CD8-positive, alpha-beta memory T cell (primary cell): ENCODE data around the gene SLC25A18. TPM values are rescaled to one million over a fixed set of nuclear protein-coding genes. Genes with fewer than 3 reads are reported as not detected.
A peak's percentile ranks its signal among the peaks of the same experiment; 100 is the strongest.
"Not testable (repeated sequence)": the region's sequence is repeated elsewhere in the genome, so short reads cannot be mapped to it uniquely, and the experiment has no call there.

Source experiments
- CTCF ChIA-PET: fragments of 350-600 bp; sonication (Branson Sonifier 250); formaldehyde crosslinking; loops from one replicate; lab custom pipeline; 2021; ENCODE audit warnings: antibody characterized with exemption; lab: Charles Lee
- POLR2A ChIA-PET: fragments of 350-600 bp; sonication (Branson Sonifier 250); formaldehyde crosslinking; loops from one replicate; lab custom pipeline; 2021; ENCODE audit warnings: antibody characterized with exemption; lab: Charles Lee
- DNase-seq, 5 donors: peaks; one replicate each; pipeline versions ENCODE4 v3.0.0 to v3.0.0-alpha.2; 2020 to 2022; ENCODE audit warnings: mixed read lengths in 1 of 5
- H3K27ac ChIP-seq: one replicate; pipeline ENCODE4 v1.7.0; 2013; ENCODE audit warnings: low read depth, mild to moderate bottlenecking, low read length, moderate library complexity
- H3K27me3 ChIP-seq: 2 replicates; pipeline ENCODE4 v1.7.0; 2013; ENCODE audit warnings: low read length, mild to moderate bottlenecking; ENCODE audit not compliant: insufficient read depth, poor library complexity, severe bottlenecking
- H3K36me3 ChIP-seq: 2 replicates; pipeline ENCODE4 v1.7.0; 2013; ENCODE audit warnings: mild to moderate bottlenecking, low read length, moderate library complexity; ENCODE audit not compliant: insufficient read depth
- H3K4me1 ChIP-seq: 2 replicates; pipeline ENCODE4 v1.7.0; 2013; ENCODE audit warnings: mild to moderate bottlenecking, low read length, moderate library complexity; ENCODE audit not compliant: insufficient read depth
- H3K4me3 ChIP-seq: 2 replicates; pipeline ENCODE4 v1.7.0; 2013; ENCODE audit warnings: mild to moderate bottlenecking, low read length
- H3K9me3 ChIP-seq: 2 replicates; pipeline ENCODE4 v1.7.0; 2013; ENCODE audit warnings: mild to moderate bottlenecking, low read length
- H3K27ac Mint-ChIP-seq, 8 donors: one replicate each; pipeline ENCODE4 v1.8.0; 2020 to 2021; ENCODE audit warnings: mixed read lengths in 8 of 8, mild to moderate bottlenecking in 6 of 8, inconsistent platforms in 3 of 8, moderate library complexity in 3 of 8
- H3K27me3 Mint-ChIP-seq, 2 donors: one replicate each; pipeline ENCODE4 v1.8.0; 2020 to 2021; ENCODE audit warnings: mixed read lengths in 2 of 2, mild to moderate bottlenecking in 1 of 2, moderate library complexity in 1 of 2
- H3K36me3 Mint-ChIP-seq, 3 donors: one replicate each; pipeline ENCODE4 v1.8.0; 2020 to 2021; ENCODE audit warnings: mixed read lengths in 3 of 3, inconsistent platforms in 1 of 3, mild to moderate bottlenecking in 1 of 3
- H3K4me1 Mint-ChIP-seq, 3 donors: one replicate each; pipeline ENCODE4 v1.8.0; 2020 to 2021; ENCODE audit warnings: mixed read lengths in 3 of 3, inconsistent platforms in 1 of 3, mild to moderate bottlenecking in 1 of 3
- H3K4me3 Mint-ChIP-seq, 7 donors: one replicate each; pipeline ENCODE4 v1.8.0; 2020 to 2021; ENCODE audit warnings: mixed read lengths in 7 of 7, mild to moderate bottlenecking in 6 of 7, moderate library complexity in 4 of 7, inconsistent platforms in 2 of 7
- H3K9me3 Mint-ChIP-seq, 5 donors: one replicate each; pipeline ENCODE4 v1.8.0; 2020 to 2022; ENCODE audit warnings: mixed read lengths in 5 of 5, mild to moderate bottlenecking in 3 of 5, moderate library complexity in 2 of 5, inconsistent platforms in 1 of 5
- polyA plus RNA-seq: library from polyadenylated mRNA; unstranded; fragments of 300-500 nt; fragmentation: Illumina TruSeq; gene quantifications from one replicate; pipeline ENCODE4 v1.2.3, GENCODE V29; 2021
- total RNA-seq, 2 experiments: library from RNA; stranded (reverse); gene quantifications; one replicate each; pipeline ENCODE4 v1.2.3, GENCODE V29; 2021

The SLC25A18 gene
- total and polyA plus RNA-seq, 3 experiments from 2014 or later: not detected

- POLR2A ChIA-PET, H3K27me3 Mint-ChIP-seq, H3K9me3 ChIP-seq, H3K27ac ChIP-seq, H3K27ac Mint-ChIP-seq, H3K27me3 ChIP-seq, CTCF ChIA-PET, H3K36me3 ChIP-seq, H3K9me3 Mint-ChIP-seq, DNase-seq, H3K4me3 ChIP-seq: not testable (repeated sequence)
- Mint-ChIP-seq H3K4me3 (peak overlapping the region in 1 of 7 donors; percentile 32), H3K4me1 (peaks cover 19 to 35% (median 24%) of the 10 kb centered on the region in 3 donors), H3K36me3 (peaks cover 0 to 21% (median 0%) of the 10 kb centered on the region in 3 donors)
- H3K4me1 ChIP-seq: peaks cover 25% of the 10 kb centered on the region
Measured at GRCh38 chr22:17636850-17637249, 73.6 kb downstream of the SLC25A18 start.

GRCh38 chr22:17637490-17638181 lies 74.3 kb downstream of the SLC25A18 start:
- Histone ChIP-seq H3K27ac (peak overlapping the region; percentile 97), H3K9me3 (no peaks in the 10 kb centered on the region), H3K4me3 (peak overlapping the region; percentile 85), H3K27me3 (no peaks in the 10 kb centered on the region), H3K4me1 (peaks cover 25% of the 10 kb centered on the region), H3K36me3 (no peaks in the 10 kb centered on the region)
- Mint-ChIP-seq H3K9me3 (no peaks in the 10 kb centered on the region), H3K27me3 (peaks cover 0 to 2% of the 10 kb centered on the region in 2 donors), H3K36me3 (peaks cover 0 to 21% (median 0%) of the 10 kb centered on the region in 3 donors), H3K4me3 (peak overlapping the region; percentile 87 to 97 (median 89)), H3K4me1 (peaks cover 19 to 35% (median 24%) of the 10 kb centered on the region in 3 donors), H3K27ac (peak overlapping the region; percentile 95 to 100 (median 98))
- no peak for DNase-seq
- ChIA-PET CTCF (no interaction called here), POLR2A (no interaction called here)

- Mint-ChIP-seq H3K9me3 (no peaks in the 10 kb centered on the region), H3K27ac (peak overlapping the region; percentile 95 to 100 (median 98)), H3K4me1 (peaks cover 22 to 39% (median 28%) of the 10 kb centered on the region in 3 donors), H3K36me3 (peaks cover 0 to 25% (median 4%) of the 10 kb centered on the region in 3 donors), H3K27me3 (peaks cover 0 to 2% of the 10 kb centered on the region in 2 donors), H3K4me3 (peak overlapping the region; percentile 87 to 97 (median 89))
- CTCF ChIA-PET: no interaction called here
- Histone ChIP-seq H3K4me3 (peak overlapping the region; percentile 85), H3K27me3 (no peaks in the 10 kb centered on the region), H3K27ac (peak overlapping the region; percentile 97), H3K36me3 (no peaks in the 10 kb centered on the region), H3K4me1 (peaks cover 25% of the 10 kb centered on the region), H3K9me3 (no peaks in the 10 kb centered on the region)
- POLR2A ChIA-PET: no interaction called here
- DNase-seq: no peak
Measured at GRCh38 chr22:17638182-17638431, 74.8 kb downstream of the SLC25A18 start.

GRCh38 chr22:17638432-17639246 lies 75.3 kb downstream of the SLC25A18 start, which contains the start of gene BCL2L13:
Gene BCL2L13, plus strand, starts transcription at chr22:17638757. Its CDS starts 16,955 bp downstream, at chr22:17655712.
- DNase-seq: peak; percentile 83 to 92 (median 85)

GRCh38 chr22:17639247-17639741 lies 76.0 kb downstream of the SLC25A18 start:
- peak overlapping the region; percentile 85 for H3K4me3 ChIP-seq
- peaks cover 0 to 25% (median 4%) of the 10 kb centered on the region in 3 donors for H3K36me3 Mint-ChIP-seq

More at GRCh38 chr22:17638432-17639246, 75.3 kb downstream of the SLC25A18 start, which contains the start of gene BCL2L13:
- H3K4me1 Mint-ChIP-seq: peaks cover 22 to 39% (median 29%) of the 10 kb centered on the region in 3 donors
- no peaks in the 10 kb centered on the region for H3K36me3 ChIP-seq
- ChIA-PET CTCF (no interaction called here), POLR2A (interaction anchor here (1.1 kb wide), 2 partner anchors 11 to 439 kb away, joined by 3 to 4 read pairs; no protein-coding TSS in a partner anchor)
- peak within 1 kb of the TSS; percentile 97 for H3K27ac ChIP-seq
- H3K27me3 Mint-ChIP-seq: peaks cover 0 to 2% of the 10 kb centered on the region in 2 donors
- peaks cover 0 to 25% (median 4%) of the 10 kb centered on the region in 3 donors for H3K36me3 Mint-ChIP-seq
- H3K9me3 ChIP-seq: no peaks in the 10 kb centered on the region
- peak within 1 kb of the TSS; percentile 85 for H3K4me3 ChIP-seq
- H3K27ac Mint-ChIP-seq: peak within 1 kb of the TSS; percentile 95 to 100 (median 98)
- peaks cover 25% of the 10 kb centered on the region for H3K4me1 ChIP-seq
- no peaks in the 10 kb centered on the region for H3K9me3 Mint-ChIP-seq
- H3K27me3 ChIP-seq: no peaks in the 10 kb centered on the region
- peak within 1 kb of the TSS; percentile 87 to 97 (median 89) for H3K4me3 Mint-ChIP-seq

More at GRCh38 chr22:17639247-17639741, 76.0 kb downstream of the SLC25A18 start:
- H3K9me3 Mint-ChIP-seq: no peaks in the 10 kb centered on the region
- Histone ChIP-seq H3K36me3 (no peaks in the 10 kb centered on the region), H3K27ac (peak overlapping the region; percentile 97), H3K4me1 (peaks cover 25% of the 10 kb centered on the region), H3K27me3 (no peaks in the 10 kb centered on the region), H3K9me3 (no peaks in the 10 kb centered on the region)
- ChIA-PET POLR2A (interaction anchor here (0.7 to 1.1 kb wide), 3 partner anchors 11 to 438 kb away, joined by 3 to 4 read pairs (median 3); no protein-coding TSS in a partner anchor), CTCF (no interaction called here)
- peaks cover 0 to 2% of the 10 kb centered on the region in 2 donors for H3K27me3 Mint-ChIP-seq
- H3K4me3 Mint-ChIP-seq: peak overlapping the region; percentile 87 to 97 (median 89)
- DNase-seq: peak in 1 of 5 donors; percentile 24
- H3K27ac Mint-ChIP-seq: peak overlapping the region; percentile 95 to 100 (median 98)
- peaks cover 22 to 39% (median 29%) of the 10 kb centered on the region in 3 donors for H3K4me1 Mint-ChIP-seq

Other genes with a start within 250 kb of the SLC25A18 start
- gene CECR2, start 194.0 kb upstream of the SLC25A18 start, total RNA-seq: not detected
- not detected for gene CECR2, start 194.0 kb upstream of the SLC25A18 start, polyA plus RNA-seq
- gene ATP6V1E1, start 65.3 kb downstream of the SLC25A18 start, total RNA-seq: 10 to 100 TPM; 96.0 to 97.6 TPM
- gene ATP6V1E1, start 65.3 kb downstream of the SLC25A18 start, polyA plus RNA-seq: 119 TPM
- 10 to 100 TPM; 39.8 to 40.1 TPM for gene BCL2L13, start 75.3 kb downstream of the SLC25A18 start, total RNA-seq
- 41.1 TPM for gene BCL2L13, start 75.3 kb downstream of the SLC25A18 start, polyA plus RNA-seq
- gene BID, start 211.0 kb downstream of the SLC25A18 start, total RNA-seq: 10 to 100 TPM; 11.5 to 14.1 TPM
- 72.5 TPM for gene BID, start 211.0 kb downstream of the SLC25A18 start, polyA plus RNA-seq